Retina (tissue), 1 donor: ENCODE measurements around the gene RPRML.
A peak's percentile ranks its signal among the peaks of the same experiment; 100 is the strongest.
"Not testable (repeated sequence)": the region's sequence is repeated elsewhere in the genome, so short reads cannot be mapped to it uniquely, and the experiment has no call there.

Experiments used
- DNase-seq: peaks from one replicate; pipeline ENCODE4 v3.0.0-alpha.2; 2016

Gene RPRML

DNA sequence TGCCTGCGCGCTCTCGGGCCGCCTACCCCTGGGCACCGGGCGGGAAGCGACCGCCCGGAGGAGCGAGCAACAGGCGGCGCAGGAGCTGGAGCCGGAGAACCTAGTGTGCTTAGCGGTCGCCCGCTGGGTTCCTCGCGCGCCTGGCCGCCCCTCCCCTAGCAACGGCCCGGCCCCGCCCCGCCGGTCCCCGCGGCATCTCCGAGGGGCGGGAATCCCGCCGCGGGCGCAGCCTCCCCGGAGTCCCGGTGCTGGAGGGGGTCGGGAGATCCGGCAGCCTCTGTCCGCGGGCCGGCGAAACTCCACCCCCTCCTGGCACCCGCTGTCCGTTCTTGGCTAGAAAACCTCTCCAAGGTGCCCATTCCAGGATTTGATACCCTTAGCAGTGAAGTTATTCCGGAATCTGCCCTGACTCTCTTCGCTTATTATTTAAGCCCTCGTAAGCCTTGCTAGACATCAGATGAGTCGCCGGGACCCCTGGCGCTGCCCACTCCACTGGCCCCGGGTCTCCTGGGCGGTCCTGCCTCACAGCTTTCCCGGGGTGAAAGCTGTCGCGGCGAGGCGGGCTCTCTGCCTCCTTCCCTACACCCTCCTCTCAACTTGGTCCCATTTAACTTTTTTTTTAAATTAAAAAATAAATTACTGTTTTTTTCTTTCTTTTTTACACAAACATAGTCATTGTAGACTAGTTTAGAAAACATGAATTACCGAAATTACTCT is at the start of gene RPRML:
Gene RPRML, minus strand, starts transcription at position 107 of the 717 bp plus-strand sequence. CDS start 246 bp downstream, outside the sequence.
- no peak for DNase-seq

DNA sequence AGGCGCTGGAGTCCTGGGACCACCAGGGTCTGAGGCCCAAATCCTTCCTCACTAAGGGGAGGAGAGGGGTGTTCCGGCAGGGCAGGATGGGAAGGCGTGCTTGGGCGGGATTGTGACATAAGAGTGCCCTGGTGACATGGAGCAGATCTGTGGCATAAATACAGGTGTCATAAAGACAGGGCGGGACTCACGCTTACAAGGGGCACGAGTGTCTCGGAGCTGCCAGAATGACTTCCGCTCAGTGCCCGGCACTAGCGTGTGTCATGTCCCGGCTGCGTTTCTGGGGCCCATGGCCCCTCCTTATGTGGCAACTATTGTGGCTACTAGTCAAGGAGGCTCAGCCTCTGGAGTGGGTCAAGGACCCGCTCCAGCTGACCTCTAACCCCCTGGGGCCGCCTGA is 37.9 kb upstream of the RPRML start:
- DNase-seq: not testable (repeated sequence)

DNA sequence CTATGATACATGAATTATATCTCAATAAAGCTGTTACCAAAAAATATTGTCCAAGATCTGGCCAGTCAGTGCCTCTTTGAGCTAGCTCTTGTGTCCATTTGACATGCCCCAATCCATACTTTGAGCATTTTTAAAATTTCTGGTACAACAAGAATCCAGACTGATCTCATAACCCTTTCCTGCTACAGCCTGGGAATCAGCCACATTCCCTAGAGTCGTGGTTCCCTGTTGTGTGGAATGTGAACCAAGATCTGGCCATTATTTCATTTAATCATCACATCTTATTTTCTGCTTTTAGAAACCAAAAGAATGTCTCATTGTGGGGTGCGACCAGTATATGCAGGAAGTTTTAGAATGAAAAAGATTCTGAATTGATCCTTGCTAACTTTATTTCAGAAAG is 34.3 kb upstream of the RPRML start:
- no peak for DNase-seq

DNA sequence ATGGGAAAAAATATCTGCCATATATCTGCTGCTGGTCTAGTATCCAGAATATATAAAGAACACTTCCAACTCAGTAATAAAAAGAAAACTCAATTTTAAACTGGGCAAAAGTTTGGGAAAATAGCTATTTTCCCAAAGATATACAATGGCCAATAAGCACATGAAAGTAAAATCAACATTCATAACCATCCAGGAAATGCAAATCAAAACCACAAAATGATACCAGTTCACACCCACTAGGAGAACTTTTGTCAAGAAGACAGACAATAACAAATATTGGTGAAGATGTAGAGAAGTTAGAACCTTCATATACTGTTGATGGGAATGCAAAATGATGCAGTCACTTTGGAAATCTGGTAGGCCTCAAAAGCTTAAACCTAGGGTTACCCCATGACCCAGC is 33.4 kb upstream of the RPRML start:
- no peak for DNase-seq

DNA sequence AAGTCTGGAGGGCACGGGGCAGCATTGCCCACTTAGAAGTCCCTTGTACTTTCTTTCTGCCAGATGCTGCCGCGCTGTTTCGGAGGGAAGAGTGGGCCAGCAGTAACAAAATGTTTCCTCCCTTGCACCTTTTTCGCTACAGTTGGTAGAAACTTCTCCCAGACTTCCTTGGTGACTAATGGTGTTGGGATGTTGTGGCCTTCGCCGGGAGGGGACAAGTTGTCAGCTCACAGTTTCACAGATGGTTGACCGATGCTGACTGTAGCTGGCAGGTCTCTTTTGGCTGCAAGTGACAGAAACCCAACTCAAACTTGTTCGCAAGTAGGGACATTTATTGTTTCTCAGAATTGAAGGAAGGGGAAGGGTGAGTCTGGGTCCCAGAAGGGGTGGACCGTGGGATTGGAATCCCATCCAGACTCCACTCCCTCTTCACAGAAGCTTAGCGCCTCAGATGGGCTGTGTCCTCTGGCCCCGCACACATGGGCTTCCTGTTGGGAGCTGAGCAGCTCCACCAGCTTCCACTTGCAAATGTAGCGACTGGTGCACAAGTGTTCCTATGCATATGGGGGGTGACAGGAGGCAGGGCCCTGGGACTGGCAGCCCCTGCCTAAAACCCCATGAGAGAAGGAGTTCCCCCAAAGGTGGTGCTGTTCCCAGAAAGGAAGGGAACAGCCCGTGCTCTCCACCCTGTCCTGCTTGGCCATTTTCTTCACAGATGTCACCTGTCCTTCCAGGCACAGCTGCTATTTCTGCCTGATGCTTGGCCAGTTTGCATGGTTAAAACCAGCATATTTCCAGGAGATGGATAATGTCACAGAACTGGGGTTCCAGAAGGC is 30.9 kb upstream of the RPRML start:
- DNase-seq: no peak

DNA sequence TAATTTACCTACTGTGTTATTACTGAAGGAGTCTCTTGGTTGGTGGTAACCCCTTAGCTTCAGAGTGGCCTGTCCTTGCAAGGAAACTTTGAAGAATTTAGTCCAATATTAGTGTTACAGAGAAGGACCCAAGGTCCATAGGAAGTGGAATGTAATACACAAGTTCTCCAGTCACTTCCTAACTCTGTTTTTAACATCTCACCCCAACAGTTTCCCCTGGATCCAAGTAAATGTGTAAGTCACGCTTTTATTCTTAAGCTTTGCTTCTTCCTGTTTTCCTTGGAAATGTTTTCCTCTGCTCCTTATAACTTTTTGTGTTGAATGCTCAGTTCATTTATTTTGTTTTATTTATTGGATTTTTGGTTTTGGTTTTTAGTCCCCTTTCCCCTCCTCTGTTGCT is 25.9 kb upstream of the RPRML start:
- no peak for DNase-seq

DNA sequence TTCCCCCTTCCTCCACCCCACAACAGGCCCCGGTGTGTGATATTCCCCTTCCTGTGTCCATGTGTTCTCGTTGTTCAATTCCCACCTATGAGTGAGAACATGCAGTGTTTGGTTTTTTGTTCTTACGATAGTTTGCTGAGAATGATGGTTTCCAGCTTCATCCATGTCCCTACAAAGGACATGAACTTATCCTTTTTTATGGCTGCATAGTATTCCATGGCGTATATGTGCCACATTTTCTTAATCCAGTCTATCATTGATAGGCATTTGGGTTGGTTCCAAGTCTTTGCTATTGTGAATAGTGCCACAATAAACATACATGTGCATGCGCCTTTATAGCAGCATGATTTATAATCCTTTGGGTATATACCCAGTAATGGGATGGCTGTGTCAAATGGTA is 24.8 kb upstream of the RPRML start:
- DNase-seq: not testable (repeated sequence)

DNA sequence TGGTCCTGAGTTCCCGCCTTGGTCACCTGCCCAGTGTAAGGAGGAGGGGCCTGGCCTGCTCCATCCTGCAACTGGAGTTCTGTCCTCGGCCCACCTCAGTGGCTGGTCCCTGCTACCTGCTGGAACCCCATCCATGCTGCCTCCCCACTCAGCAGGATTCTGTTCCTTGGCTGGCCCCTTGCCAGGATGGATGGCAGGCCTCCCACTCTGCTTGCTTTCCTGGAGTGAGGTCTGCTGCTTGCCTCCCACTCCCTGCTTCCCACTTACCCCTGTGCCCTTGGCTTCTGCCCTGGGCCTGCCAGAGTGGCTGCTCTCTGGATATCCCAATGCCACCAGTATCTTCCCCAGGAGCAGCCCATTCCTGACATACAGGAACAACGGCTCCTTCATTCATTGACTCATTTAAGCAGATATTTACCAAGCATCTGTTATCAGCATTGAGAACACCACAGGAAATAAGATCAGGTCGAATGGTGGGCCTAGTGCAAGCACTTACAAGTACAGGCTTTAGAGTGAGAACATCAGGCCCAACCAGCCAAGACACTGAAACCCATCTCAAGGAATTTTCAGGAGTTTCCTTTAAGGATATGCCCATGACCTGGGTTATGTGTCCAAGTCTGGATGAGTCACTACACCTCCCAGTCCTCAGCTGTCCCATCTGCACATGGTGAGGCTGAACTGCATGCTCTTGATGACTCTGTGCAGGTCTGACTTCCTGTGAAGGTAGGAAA is 17.0 kb upstream of the RPRML start:
- no peak for DNase-seq

DNA sequence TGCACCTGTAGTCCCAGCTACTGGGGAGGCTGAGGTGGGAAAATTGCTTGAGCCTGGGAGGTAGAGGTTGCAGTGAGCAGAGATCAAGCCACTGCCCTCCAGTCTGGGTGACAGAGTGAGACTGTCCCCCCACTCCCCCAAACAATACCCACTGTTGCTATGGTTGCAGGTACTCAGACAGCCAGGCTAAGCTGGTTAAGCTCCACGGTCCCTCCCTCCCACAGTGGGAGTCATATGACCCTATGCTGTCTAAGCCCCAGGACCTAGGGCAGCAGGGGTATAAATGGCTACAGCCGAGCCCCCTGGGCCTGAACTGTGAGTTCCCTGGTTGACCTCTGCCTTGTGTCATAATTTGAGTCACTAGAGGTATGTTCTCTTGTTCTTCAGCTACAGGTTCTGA is 15.9 kb upstream of the RPRML start:
- DNase-seq: no peak

DNA sequence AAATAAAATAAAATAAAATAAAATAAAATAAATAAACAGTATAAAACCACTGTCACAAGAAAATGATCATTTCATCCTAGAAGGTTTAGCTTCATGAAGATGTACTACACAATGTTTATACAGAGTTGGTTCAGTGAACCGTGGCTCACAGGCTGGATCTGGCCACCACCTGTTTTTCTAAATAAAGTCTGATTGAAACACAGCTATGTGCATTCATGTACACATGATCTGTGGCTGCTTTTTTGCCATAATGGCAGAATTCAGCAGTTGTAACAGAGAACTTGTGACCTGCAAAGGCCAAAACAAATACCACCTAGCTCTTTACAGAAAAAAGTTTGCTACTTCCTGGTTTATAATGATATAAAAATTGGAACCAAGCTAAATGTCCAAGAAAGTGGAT is 12.6 kb upstream of the RPRML start:
- no peak for DNase-seq

DNA sequence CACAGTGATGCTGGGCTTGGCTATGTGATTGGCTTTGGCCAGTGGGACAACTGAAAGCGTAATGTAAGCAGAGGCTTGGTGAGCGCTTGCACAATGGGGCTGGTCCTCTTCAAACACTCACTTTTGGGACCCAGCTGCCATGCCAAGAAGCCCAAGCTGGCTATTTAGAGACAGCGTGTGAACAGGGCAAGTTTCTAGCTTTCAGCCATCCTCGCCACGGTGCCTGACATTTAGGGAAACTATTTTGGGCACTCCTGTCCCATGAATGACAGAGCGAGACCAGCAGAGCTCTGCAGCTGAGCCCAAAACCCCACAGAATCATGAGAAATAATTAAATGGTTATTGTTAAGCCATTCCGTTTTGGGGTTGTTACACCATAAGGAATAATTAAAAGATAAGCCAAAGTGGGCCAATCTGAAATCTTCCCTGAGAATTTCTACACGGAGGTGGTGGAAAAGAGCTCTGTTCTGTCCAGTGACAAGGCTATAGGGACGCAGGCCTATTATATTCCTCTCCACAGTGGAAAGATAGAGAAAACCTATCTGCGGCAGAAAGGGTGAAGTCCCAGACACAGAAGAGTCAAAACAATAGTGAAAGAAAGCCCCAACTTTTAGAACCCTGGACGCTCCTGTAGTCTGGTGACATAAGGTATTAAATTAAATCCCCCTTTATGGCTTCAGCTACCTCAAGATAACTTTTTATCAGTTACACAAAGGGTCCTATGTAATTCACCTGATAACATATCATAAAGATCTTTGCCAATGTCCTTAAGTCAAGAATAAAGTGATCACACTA is 10.8 kb upstream of the RPRML start:
- DNase-seq: no peak

DNA sequence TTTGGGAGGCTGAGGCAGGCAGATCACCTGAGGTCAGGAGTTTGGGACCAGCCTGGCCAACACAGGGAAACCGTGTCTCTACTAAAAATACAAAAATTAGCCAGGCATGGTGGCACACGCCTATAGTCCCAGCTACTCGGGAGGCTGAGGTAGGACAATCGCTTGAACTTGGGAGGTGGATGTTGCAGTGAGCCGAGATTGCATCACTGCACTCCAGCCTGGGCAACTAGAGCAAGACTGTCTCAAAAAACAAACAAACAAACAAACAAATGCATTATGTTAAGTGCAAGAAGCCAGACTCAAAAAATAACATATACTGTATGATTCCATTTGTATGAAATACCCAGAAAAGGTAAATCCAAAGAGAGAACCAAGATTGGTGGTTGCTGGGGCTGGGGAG is 8.9 kb upstream of the RPRML start:
- not testable (repeated sequence) for DNase-seq

DNA sequence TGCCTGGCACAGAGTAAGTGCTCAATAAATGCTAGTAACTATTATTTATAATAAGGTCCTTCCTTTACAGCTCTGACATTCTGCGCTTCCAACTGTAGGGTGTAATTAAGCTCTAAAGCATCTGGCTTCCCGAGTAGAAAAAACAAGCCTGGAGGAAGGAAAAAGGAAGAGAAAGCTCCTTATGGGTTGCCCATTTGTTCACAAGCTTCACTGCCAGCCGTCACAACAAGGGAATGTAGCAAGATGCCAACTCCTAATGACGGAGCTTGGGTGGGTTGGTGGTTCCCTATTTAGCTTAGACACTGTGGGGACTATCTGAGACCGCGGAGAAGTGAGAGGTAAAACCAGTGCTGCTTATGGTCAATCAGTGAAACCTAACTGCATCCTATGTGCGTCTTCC is 7.3 kb upstream of the RPRML start:
- DNase-seq: no peak

DNA sequence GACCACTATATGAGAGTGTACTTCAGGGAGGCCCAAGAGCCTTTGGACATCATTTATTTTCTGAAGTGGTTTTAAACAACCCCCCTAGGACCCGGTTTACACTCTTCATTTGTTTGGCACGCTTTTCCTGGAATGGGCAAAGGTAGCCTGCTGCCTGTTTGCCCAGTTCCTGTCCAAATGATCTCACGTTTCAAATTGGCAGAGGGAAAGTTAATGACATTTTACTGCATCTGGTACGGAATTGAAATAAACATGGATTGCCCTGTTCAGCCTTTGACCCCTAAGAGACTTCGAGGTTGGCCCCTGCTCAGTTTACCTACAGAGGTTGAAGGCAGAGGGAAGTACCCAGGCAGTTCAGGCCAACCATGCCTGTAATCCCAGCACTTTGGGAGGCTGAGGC is 5.8 kb upstream of the RPRML start:
- no peak for DNase-seq

DNA sequence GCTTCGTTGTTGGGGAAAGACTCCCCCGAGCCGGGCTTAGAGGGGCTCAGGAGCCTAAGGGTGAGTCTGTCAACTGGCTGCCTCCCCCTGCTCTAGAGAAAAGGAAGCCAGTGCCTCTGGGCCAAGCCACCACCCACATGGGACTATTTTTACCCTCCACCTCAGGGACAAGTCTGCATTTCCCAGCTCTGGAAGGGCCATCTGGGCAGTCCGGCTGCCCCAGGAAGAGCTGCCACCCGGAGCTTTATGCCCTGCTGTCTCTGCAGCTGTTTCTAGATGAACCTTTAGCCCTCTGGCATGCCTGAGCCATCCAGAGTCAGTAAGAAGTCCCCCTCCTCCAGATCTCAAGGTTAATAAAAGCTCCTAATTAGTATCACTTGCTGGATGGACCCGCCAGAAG is 5.3 kb upstream of the RPRML start:
- no peak for DNase-seq

DNA sequence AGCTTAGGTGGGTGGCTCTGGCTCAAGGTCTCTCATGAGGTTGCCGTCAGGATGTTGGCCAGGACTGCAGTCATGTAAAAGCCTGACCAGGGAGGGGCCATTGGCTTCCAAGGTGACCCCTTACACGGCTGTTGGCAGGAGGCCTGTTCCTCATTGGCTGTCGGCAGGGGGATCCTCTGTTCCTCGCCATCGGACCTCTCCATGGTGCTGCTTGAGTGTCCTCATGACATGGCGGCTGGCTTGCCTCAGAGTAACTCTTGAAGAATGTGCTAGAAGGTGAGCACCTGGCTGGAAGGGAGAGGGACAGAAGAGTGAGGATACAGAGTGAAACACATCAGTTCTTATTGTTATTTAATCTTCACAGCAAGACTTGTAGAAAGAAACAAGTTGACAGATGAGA is 4.7 kb upstream of the RPRML start:
- DNase-seq: no peak

DNA sequence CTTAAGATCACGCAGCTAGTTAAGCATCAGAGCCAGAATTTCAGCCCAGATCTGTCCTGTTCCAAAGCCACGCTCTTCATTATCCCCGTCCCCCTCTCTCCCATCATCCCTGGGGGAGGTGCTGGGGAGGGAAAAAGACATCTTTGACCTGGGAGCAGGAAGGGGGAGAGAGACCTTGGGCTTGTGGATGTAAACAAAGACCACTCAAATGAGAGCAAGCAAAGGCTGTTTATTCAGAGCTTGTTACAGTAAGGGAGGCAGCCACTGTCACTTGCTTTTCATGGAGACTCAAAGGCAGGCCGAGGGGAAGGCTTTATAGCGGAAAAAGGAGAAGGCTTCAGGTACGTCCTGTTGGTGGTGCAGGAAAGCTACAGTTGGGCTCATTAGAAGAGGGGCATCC is 3.5 kb upstream of the RPRML start:
- DNase-seq: no peak

DNA sequence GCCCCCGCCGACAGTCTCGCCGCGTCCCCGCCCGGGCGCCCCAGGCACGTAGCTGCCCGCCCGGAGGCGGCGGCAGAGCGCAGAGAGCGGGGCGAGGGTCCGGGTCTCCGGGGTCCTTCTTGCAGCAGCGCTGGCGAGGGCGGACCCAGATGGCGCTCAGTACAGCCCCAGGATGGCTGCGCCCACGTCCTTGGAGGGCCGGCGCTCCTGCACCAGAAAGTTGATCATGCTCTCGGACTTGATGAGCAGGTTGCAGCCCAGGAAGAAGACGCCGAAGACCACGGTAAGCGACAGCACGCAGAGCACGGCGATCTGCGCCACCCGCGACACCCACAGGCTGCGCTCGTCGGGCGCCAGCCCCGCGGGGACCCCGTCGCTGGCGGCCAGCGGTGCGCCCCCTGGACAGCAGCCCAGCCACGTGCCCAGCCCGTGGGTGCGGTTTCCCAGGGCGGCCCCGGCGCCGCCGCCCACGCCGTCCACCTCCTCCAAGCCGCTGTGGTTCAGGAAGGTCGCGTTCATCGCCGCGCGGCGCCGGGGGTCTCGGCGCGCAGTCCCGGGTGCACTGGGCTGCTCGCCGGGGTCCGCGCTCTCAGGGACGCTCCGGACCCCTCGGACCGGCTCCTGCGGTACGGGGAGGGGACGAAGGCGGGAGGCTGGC is 435 bp downstream of the RPRML start:
- peak; percentile 68 for DNase-seq

DNA sequence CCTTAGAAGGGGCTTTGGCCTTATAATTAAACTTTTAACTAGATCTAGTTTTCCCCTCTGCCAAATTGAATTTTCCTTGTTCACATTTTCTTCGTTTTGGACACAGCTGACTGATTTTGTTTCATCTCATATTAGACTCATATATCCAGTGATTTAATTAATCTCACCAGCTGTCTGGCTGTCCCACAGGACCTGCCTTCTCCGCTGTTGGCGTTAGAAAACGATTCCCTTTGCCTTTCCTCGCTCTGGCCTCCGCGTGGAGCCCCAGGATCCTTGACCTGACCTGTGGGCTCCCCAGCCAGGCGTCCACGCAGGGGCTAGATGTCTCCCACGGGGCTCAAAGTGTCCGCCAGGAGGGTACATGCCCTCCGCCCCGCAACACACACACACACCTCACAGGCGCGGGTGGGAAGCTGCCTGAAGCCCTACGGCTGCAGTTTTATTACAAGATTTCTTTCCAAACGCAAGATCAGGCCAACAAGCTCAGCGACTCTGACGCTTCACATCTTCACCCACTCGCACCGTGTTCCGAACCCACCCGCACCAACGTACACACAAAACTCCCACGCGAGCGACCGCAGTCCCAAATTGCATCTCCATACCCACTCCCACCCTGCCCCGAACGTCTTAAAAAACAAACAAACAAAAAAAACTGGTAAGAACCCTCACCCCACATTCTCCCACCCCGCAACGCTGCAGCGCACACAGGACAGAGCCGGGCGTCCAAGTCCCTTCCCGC is 1.1 kb downstream of the RPRML start:
- DNase-seq: peak; percentile 52

DNA sequence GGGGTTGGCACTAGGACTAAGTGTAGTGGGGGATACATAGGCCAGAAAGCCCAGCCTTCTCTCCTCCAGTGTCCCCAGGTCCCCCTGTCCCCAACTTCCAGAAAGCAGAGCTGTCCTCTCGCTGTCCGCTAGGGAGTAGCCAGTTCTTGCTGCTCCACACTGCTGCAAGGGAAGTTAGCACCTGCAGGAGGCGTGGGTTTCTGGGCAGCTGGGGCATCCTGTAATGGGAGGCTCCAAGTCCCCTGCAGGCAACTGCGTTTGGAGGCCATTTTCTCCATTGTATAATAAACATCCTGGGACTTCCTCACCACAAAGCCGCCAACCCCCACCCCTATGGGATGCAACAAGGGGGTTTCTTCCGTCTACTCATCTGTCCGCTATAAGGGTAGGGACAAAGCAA is 1.7 kb downstream of the RPRML start:
- DNase-seq: peak; percentile 68

DNA sequence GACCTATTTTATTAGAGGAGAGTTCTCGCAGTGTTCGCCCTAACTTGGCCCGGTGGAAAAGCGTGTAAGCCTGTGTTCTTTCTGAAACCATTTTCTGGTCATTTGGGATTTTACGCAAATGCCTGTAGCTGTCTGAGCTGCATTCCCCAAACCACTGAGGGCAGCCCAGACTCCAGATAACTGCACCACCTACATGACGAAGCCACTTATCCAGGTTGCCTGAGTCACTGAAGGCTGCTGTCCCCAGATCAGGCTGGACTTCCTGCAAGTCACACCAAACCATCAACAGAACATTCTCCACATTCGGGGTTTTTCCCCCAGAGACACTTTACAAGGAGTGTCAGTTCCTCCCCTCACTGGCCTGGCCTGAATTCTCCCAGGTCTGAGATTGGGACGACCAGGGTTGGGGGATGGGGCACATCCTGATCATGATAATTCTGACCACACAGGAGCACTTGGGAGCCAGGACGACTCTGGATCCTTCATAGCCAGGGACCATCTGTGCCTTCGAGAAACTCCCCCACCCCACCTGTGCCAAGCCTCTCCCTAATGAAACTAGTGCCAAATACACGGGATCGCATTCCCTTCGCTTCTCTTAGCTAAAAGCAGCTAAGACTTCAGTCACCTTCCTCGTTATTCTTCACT is 2.3 kb downstream of the RPRML start:
- peak; percentile 15 for DNase-seq
